Activated CD4-positive, alpha-beta memory T cell treated with anti-CD3 and anti-CD28 coated beads, Interleukin-2, amount 10 ng/mL, durations not matched to agents 7 days and 5 days (primary cell): ENCODE data around the gene SLCO3A1. TPM values are rescaled to one million over a fixed set of nuclear protein-coding genes. Genes with fewer than 3 reads are reported as not detected.

Source experiments
- CTCF ChIA-PET: fragments of 350-600 bp; sonication (Branson Sonifier 250); formaldehyde crosslinking; loops from one replicate; lab custom pipeline; 2021; ENCODE audit warnings: antibody characterized with exemption, inconsistent platforms; lab: Charles Lee
- POLR2A ChIA-PET: fragments of 350-600 bp; sonication (Branson Sonifier 250); formaldehyde crosslinking; loops from one replicate; lab custom pipeline; 2021; ENCODE audit warnings: antibody characterized with exemption; lab: Charles Lee
- DNase-seq: peaks from one replicate; pipeline ENCODE4 v3.0.0-alpha.2; 2020
- H3K27ac Mint-ChIP-seq: one replicate; pipeline ENCODE4 v1.8.0; 2021; ENCODE audit warnings: mild to moderate bottlenecking, mixed read lengths
- H3K27me3 Mint-ChIP-seq: one replicate; pipeline ENCODE4 v1.8.0; 2021; ENCODE audit warnings: mixed read lengths
- H3K36me3 Mint-ChIP-seq: one replicate; pipeline ENCODE4 v1.8.0; 2021; ENCODE audit warnings: low read depth, mixed read lengths
- H3K4me1 Mint-ChIP-seq: one replicate; pipeline ENCODE4 v1.8.0; 2021; ENCODE audit warnings: mixed read lengths
- H3K4me3 Mint-ChIP-seq: one replicate; pipeline ENCODE4 v1.8.0; 2021; ENCODE audit warnings: mild to moderate bottlenecking, mixed read lengths
- H3K9me3 Mint-ChIP-seq: one replicate; pipeline ENCODE4 v1.8.0; 2021; ENCODE audit warnings: mixed read lengths
- total RNA-seq, 2 experiments: library from RNA; stranded (reverse); gene quantifications; one replicate each; pipeline ENCODE4 v1.2.3, GENCODE V29; 2021

Gene SLCO3A1
- total RNA-seq, 2 experiments from 2014 or later = 48.8 to 52.6 TPM

DNA sequence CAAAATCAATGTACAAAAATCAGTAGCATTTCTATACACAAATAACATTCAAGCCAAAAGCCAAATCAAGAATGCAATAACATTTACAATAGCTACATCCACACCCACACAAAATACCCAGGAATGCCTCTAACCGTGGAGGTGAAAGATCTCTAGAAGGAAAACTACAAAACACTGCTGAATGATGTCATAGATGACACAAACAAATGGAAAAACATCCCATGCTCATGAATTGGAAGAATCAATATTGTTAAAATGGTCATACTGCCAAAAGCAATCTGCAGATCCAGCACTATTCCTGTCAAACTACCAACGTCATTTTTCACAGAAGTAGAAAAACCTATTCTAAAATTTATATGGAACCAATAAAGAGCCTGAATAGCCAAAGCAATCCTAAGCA is 143.7 kb downstream of the SLCO3A1 start:
- Mint-ChIP-seq H3K27ac (no peak overlapping the region), H3K4me1 (peaks cover 2% of the 10 kb centered on the region), H3K27me3 (no peaks in the 10 kb centered on the region), H3K4me3 (no peak overlapping the region), H3K36me3 (no peaks in the 10 kb centered on the region), H3K9me3 (no peaks in the 10 kb centered on the region)
- DNase-seq = no peak
- POLR2A ChIA-PET = no interaction called here
- CTCF ChIA-PET = interaction anchor here (1.2 kb wide), 1 partner anchor 291 kb away, joined by 4 read pairs; no protein-coding TSS in a partner anchor

- H3K36me3 Mint-ChIP-seq = no peaks in the 10 kb centered on the region
- H3K9me3 Mint-ChIP-seq = no peaks in the 10 kb centered on the region
- H3K4me1 Mint-ChIP-seq = peaks cover 6% of the 10 kb centered on the region
- CTCF ChIA-PET = no interaction called here
- H3K4me3 Mint-ChIP-seq = no peak overlapping the region
- no peaks in the 10 kb centered on the region for H3K27me3 Mint-ChIP-seq
- no peak for DNase-seq
- H3K27ac Mint-ChIP-seq = no peak overlapping the region
- POLR2A ChIA-PET = no interaction called here
Measured at GRCh38 chr15:92000709-92001108, 147.2 kb downstream of the SLCO3A1 start.

GRCh38 chr15:92001307-92001706 is 147.8 kb downstream of the SLCO3A1 start:
- ChIA-PET POLR2A (no interaction called here), CTCF (interaction anchor here (0.9 kb wide), 1 partner anchor 77 kb away, joined by 4 read pairs; no protein-coding TSS in a partner anchor)
- no peaks in the 10 kb centered on the region for H3K9me3 Mint-ChIP-seq
- no peak overlapping the region for H3K4me3 Mint-ChIP-seq
- no peaks in the 10 kb centered on the region for H3K27me3 Mint-ChIP-seq
- peaks cover 6% of the 10 kb centered on the region for H3K4me1 Mint-ChIP-seq
- no peak overlapping the region for H3K27ac Mint-ChIP-seq
- DNase-seq = no peak
- H3K36me3 Mint-ChIP-seq = no peaks in the 10 kb centered on the region

DNA sequence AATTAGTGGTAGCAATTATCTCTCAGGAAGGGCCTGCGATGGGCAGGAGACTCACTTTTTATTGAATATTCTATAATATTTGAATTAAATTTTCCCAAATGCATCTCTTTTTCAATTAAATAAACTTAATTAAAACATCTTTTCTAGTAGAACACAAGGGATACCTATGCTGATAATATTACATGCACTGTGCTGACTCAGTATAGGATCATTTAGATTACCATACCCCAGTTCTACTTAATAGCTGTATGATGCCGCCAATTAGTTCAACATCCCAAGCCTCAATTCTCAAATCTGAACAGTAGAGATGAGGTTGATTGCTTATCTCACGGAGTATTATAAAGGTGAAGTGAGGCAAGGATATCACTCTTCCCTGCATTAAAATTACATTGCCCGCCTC is 149.2 kb downstream of the SLCO3A1 start:
- CTCF ChIA-PET = no interaction called here
- no peak overlapping the region for H3K27ac Mint-ChIP-seq
- H3K4me3 Mint-ChIP-seq = no peak overlapping the region
- H3K36me3 Mint-ChIP-seq = no peaks in the 10 kb centered on the region
- H3K9me3 Mint-ChIP-seq = no peaks in the 10 kb centered on the region
- H3K27me3 Mint-ChIP-seq = no peaks in the 10 kb centered on the region
- H3K4me1 Mint-ChIP-seq = peaks cover 10% of the 10 kb centered on the region
- no peak for DNase-seq
- POLR2A ChIA-PET = no interaction called here

DNA sequence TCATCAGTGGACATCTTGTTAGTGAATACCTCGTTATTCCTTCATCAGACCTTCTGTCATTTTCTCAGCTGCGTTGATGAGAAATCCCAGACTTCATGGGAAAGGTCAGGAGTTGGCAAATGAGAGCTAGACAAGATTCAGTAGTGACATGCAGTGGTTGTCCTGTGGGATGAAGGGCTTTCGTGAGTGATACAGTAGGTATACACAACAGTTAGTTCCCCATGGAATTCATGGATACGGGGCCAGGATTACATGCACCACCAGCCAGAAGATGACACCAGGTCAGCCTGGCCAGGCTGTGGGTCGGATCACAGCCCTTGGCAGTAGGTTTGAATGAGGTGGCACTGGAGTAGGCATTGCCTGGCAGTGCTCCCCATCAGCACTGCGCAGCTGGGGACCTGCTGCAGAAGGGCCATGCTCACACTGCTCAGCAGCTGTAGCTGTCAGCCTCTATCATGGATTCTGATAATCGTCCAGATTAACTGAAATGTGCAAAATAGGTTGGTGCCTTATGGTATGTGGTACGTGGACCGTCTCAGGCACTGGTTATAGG is 150.1 kb downstream of the SLCO3A1 start:
- Mint-ChIP-seq H3K36me3 (no peaks in the 10 kb centered on the region), H3K27me3 (no peaks in the 10 kb centered on the region), H3K27ac (no peak overlapping the region), H3K9me3 (no peaks in the 10 kb centered on the region), H3K4me3 (no peak overlapping the region), H3K4me1 (peaks cover 17% of the 10 kb centered on the region)
- no peak for DNase-seq
- ChIA-PET CTCF (no interaction called here), POLR2A (no interaction called here)

DNA sequence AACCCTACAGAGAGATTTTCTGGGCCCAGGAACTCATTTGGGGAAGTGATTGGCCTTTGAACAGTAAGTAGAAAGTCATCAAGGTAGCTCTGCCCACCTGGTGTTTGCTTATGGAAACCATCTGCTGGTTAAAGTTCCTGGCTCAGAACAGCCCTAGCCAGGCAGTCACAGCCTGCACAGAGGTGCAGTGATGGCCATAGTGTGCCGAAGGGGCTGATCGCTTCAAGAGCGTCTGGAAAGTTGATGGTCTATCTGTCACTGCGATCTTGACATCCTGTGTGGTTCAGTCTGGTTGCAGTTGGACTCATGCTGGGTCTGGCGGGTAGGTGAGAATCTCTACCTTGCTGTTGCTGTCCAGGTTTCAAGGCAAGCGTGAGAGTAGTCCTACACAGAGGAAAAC is 151.6 kb downstream of the SLCO3A1 start:
- H3K4me3 Mint-ChIP-seq = no peak overlapping the region
- no peaks in the 10 kb centered on the region for H3K27me3 Mint-ChIP-seq
- no peaks in the 10 kb centered on the region for H3K9me3 Mint-ChIP-seq
- no peaks in the 10 kb centered on the region for H3K36me3 Mint-ChIP-seq
- ChIA-PET POLR2A (no interaction called here), CTCF (no interaction called here)
- peaks cover 30% of the 10 kb centered on the region for H3K4me1 Mint-ChIP-seq
- DNase-seq = no peak
- H3K27ac Mint-ChIP-seq = no peak overlapping the region

DNA sequence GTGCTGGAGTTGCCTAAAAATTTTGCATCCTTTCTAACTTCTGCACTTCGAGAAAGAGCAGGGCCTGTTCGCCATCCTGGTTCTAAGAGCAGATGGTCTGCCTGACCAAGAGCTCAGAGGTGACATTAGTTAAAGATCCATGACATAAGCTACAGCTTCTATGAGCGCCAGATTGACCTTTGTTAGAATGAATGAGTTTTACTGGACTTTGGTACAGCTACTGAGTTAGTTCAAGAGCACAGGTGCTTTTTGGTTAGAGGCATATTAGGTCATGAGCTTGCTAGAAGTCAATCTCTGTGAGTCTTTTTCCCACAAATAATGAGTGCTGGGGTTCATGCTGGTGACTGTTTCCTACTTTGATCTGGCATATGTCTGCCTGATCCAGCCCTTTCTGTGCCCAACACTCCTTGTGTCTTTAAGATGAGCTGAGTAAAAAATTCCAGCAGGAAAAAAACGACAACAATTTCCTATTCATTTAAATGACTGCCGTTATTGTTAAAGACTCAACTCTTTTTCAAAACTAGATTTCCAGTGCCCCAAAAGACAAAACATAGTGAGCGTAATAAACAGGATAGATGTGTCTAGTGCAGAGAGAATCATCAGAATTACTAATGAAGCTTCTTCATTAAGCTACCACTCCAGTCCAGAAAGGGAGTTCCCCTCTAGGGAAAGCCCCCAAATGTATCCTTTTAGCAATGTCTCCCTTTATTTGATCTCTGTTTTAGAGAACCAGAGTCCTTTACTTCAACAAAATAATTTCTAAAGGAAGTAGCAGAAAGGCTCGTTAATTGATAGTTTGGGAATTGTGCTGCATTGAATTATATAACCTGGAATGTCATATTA is 152.9 kb downstream of the SLCO3A1 start:
- Mint-ChIP-seq H3K4me3 (no peak overlapping the region), H3K9me3 (no peaks in the 10 kb centered on the region), H3K27ac (no peak overlapping the region), H3K36me3 (no peaks in the 10 kb centered on the region), H3K4me1 (peaks cover 33% of the 10 kb centered on the region), H3K27me3 (no peaks in the 10 kb centered on the region)
- CTCF ChIA-PET = no interaction called here
- POLR2A ChIA-PET = no interaction called here
- no peak for DNase-seq

- no peak for DNase-seq
- H3K36me3 Mint-ChIP-seq = no peaks in the 10 kb centered on the region
- peaks cover 54% of the 10 kb centered on the region for H3K4me1 Mint-ChIP-seq
- no peaks in the 10 kb centered on the region for H3K9me3 Mint-ChIP-seq
- POLR2A ChIA-PET = no interaction called here
- CTCF ChIA-PET = no interaction called here
- H3K4me3 Mint-ChIP-seq = no peak overlapping the region
- no peaks in the 10 kb centered on the region for H3K27me3 Mint-ChIP-seq
- H3K27ac Mint-ChIP-seq = no peak overlapping the region
Measured at GRCh38 chr15:92009162-92009561, 155.7 kb downstream of the SLCO3A1 start.

- POLR2A ChIA-PET = no interaction called here
- Mint-ChIP-seq H3K4me3 (no peak overlapping the region), H3K36me3 (no peaks in the 10 kb centered on the region), H3K4me1 (peaks cover 48% of the 10 kb centered on the region), H3K27me3 (no peaks in the 10 kb centered on the region), H3K9me3 (no peaks in the 10 kb centered on the region), H3K27ac (peak overlapping the region; percentile 3)
- peak; percentile 27 for DNase-seq
- CTCF ChIA-PET = no interaction called here
Measured at GRCh38 chr15:92011611-92012367, 158.3 kb downstream of the SLCO3A1 start.

GRCh38 chr15:92012368-92012629 is 158.8 kb downstream of the SLCO3A1 start:
- Mint-ChIP-seq H3K4me3 (no peak overlapping the region), H3K4me1 (peaks cover 45% of the 10 kb centered on the region), H3K9me3 (no peaks in the 10 kb centered on the region), H3K27me3 (no peaks in the 10 kb centered on the region), H3K36me3 (no peaks in the 10 kb centered on the region), H3K27ac (no peak overlapping the region)
- DNase-seq = no peak
- CTCF ChIA-PET = no interaction called here
- POLR2A ChIA-PET = no interaction called here

DNA sequence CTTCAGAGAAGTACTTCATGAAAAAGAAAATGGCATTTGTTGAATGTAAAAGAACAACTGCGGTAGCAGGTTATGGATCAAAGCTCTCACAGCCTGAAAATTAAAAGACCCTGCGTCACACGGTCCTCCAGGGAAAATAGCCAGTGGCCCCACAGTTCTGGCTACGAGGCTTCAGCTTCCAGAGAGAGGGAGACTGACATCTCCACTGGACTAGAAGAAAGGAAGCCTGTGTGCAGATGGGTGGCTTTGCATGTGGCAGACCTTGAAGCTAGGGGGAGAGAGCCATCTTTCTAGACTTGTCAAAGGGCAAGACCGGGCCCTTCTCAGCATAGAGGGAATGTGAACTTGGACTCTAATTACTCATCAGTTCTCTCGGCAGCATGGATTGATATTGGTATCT is 159.4 kb downstream of the SLCO3A1 start:
- H3K9me3 Mint-ChIP-seq = no peaks in the 10 kb centered on the region
- no peak overlapping the region for H3K27ac Mint-ChIP-seq
- H3K36me3 Mint-ChIP-seq = no peaks in the 10 kb centered on the region
- ChIA-PET CTCF (no interaction called here), POLR2A (no interaction called here)
- DNase-seq = no peak
- peaks cover 44% of the 10 kb centered on the region for H3K4me1 Mint-ChIP-seq
- H3K4me3 Mint-ChIP-seq = no peak overlapping the region
- no peaks in the 10 kb centered on the region for H3K27me3 Mint-ChIP-seq

DNA sequence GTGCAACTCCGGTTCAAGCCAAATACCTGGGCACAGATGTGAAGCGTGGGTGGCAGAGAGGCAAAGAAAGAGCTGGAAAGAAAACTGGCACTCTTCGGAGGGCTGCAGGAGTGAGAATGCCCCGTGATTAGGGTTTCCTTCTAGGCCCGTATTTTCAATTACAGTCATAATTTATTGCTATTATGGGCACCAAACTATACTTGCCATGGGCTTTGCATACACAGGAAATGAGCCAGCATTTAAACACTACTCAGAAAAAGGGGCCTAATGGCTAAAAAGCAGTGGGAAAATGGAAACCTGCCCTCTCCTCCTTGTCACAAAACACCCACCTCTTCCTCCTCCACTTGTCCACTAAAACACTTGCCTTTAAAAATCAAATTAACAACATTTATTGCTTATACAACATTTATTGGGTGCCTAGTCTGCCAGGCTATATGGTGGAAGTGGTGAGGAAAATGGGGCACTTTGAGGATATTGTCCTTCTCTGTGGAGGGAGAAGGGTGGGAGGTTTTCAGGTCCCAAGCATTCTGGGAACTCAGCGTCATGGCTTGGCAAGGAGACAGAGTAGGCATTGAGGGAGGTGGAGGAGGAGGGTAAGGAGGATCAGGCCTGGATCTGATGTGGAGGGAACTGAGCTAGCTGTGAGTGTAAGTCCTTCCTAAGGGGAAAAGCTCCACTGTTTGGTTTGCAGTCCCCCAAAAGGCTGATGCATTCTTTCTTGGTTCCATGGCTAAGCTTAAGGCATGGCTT is 160.9 kb downstream of the SLCO3A1 start:
- DNase-seq = no peak
- Mint-ChIP-seq H3K4me3 (no peak overlapping the region), H3K27ac (no peak overlapping the region), H3K27me3 (no peaks in the 10 kb centered on the region), H3K9me3 (no peaks in the 10 kb centered on the region), H3K36me3 (no peaks in the 10 kb centered on the region), H3K4me1 (peaks cover 28% of the 10 kb centered on the region)
- POLR2A ChIA-PET = no interaction called here
- CTCF ChIA-PET = no interaction called here

GRCh38 chr15:92017882-92018534 is 164.5 kb downstream of the SLCO3A1 start:
- no peaks in the 10 kb centered on the region for H3K36me3 Mint-ChIP-seq
- no peak for DNase-seq
- no peaks in the 10 kb centered on the region for H3K9me3 Mint-ChIP-seq
- no peak overlapping the region for H3K27ac Mint-ChIP-seq
- ChIA-PET CTCF (no interaction called here), POLR2A (no interaction called here)
- H3K4me1 Mint-ChIP-seq = peaks cover 19% of the 10 kb centered on the region
- H3K4me3 Mint-ChIP-seq = no peak overlapping the region
- H3K27me3 Mint-ChIP-seq = no peaks in the 10 kb centered on the region
